IMR-90 (cell line): ENCODE measurements around the gene EML5. TPM values are rescaled to one million over a fixed set of nuclear protein-coding genes. Genes with fewer than 3 reads are reported as not detected.
A peak's percentile ranks its signal among the peaks of the same experiment; 100 is the strongest.

ENCODE experiments used
- ATAC-seq: fragments of 200-7000 bp; cut with Tn5 transposase; 2 replicates; pipeline ENCODE4 v1.9.1; 2020; ENCODE audit warnings: low read depth, mild to moderate bottlenecking, moderate library complexity
- BruUV-seq: library from RNA; stranded (reverse); fragments of 400-500 nt; replicated peaks from 2 replicates; lab custom pipeline; 2021; lab: Mats Ljungman, UMichigan
- CTCF ChIA-PET: fragments of 300-600 bp; formaldehyde crosslinking; extraction: SDS; loops from one replicate; lab custom pipeline; 2021; ENCODE audit warnings: antibody characterized with exemption; lab: Yijun Ruan, JAX
- POLR2A ChIA-PET: fragments of 300-600 bp; sonication (Branson Sonifier 250); formaldehyde crosslinking; loops from one replicate; lab custom pipeline; 2022; ENCODE audit warnings: antibody characterized with exemption; ENCODE audit not compliant: unreplicated experiment; lab: Charles Lee
- DNase-seq: peaks from one replicate; pipeline ENCODE4 v3.0.0; 2013
- H2AFZ ChIP-seq: replicated peaks from 2 replicates; pipeline ENCODE3; 2013; ENCODE audit warnings: low read length, mild to moderate bottlenecking; ENCODE audit not compliant: poor library complexity
- H2AK5ac ChIP-seq: 2 replicates; pipeline ENCODE4 v1.6.1; 2013; ENCODE audit warnings: low read depth, low read length, inconsistent platforms
- H2AK9ac ChIP-seq: replicated peaks from 2 replicates; pipeline ENCODE3; 2013; ENCODE audit warnings: mild to moderate bottlenecking, low read depth, low read length, moderate library complexity; ENCODE audit not compliant: poor library complexity
- H2BK120ac ChIP-seq: 2 replicates; pipeline ENCODE4 v1.6.1; 2013; ENCODE audit warnings: low read depth, low read length, inconsistent platforms
- H2BK15ac ChIP-seq: 3 replicates; pipeline ENCODE4 v1.6.1; 2013; ENCODE audit warnings: low read depth, low read length, inconsistent platforms
- H2BK20ac ChIP-seq: 2 replicates; pipeline ENCODE4 v1.6.1; 2013; ENCODE audit warnings: low read depth, mild to moderate bottlenecking, inconsistent platforms, low read length, moderate library complexity
- H2BK5ac ChIP-seq: 2 replicates; pipeline ENCODE4 v1.6.1; 2013; ENCODE audit warnings: mild to moderate bottlenecking, low read depth, low read length, inconsistent platforms; ENCODE audit not compliant: poor library complexity, severe bottlenecking
- H3K14ac ChIP-seq: replicated peaks from 2 replicates; pipeline ENCODE4 v1.6.1; 2013; ENCODE audit warnings: low read depth, low read length, inconsistent platforms
- H3K18ac ChIP-seq: 2 replicates; pipeline ENCODE4 v1.6.1; 2013; ENCODE audit warnings: low read depth, low read length, control low read depth
- H3K23ac ChIP-seq: 2 replicates; pipeline ENCODE4 v1.6.1; 2013; ENCODE audit warnings: low read depth, low read length, inconsistent platforms
- H3K27ac ChIP-seq: 2 replicates; pipeline ENCODE4 v1.5.1; 2013; ENCODE audit warnings: mild to moderate bottlenecking, control low read depth, low read length; ENCODE audit not compliant: insufficient read depth
- H3K27me3 ChIP-seq: 2 replicates; pipeline ENCODE4 v1.6.1; 2013; ENCODE audit warnings: low read length; ENCODE audit not compliant: control insufficient read depth, insufficient read depth
- H3K36me3 ChIP-seq: 2 replicates; pipeline ENCODE4 v1.6.1; 2013; ENCODE audit warnings: low read length, mixed read lengths; ENCODE audit not compliant: control insufficient read depth, insufficient read depth
- H3K4ac ChIP-seq: 2 replicates; pipeline ENCODE4 v1.6.1; 2013; ENCODE audit warnings: low read depth, low read length, inconsistent platforms
- H3K4me1 ChIP-seq: 2 replicates; pipeline ENCODE4 v1.6.1; 2013; ENCODE audit warnings: low read length, mixed read lengths; ENCODE audit not compliant: control insufficient read depth, insufficient read depth
- H3K4me2 ChIP-seq: 2 replicates; pipeline ENCODE4 v1.6.1; 2013; ENCODE audit warnings: low read depth, mild to moderate bottlenecking, control low read depth, low read length, moderate library complexity
- H3K4me3 ChIP-seq: 2 replicates; pipeline ENCODE4 v1.5.1; 2013; ENCODE audit warnings: low read depth, mild to moderate bottlenecking, control low read depth, low read length, moderate library complexity; ENCODE audit not compliant: insufficient read depth
- H3K56ac ChIP-seq: 2 replicates; pipeline ENCODE4 v1.6.1; 2013; ENCODE audit warnings: low read length, inconsistent platforms; ENCODE audit not compliant: insufficient read depth; ENCODE audit errors: extremely low read depth
- H3K79me1 ChIP-seq, 2 experiments: 2 replicates each; pipeline ENCODE4 v1.6.1; 2013; ENCODE audit warnings: low read length in 2 of 2, inconsistent platforms in 1 of 2, low read depth in 1 of 2
- H3K9ac ChIP-seq: 2 replicates; pipeline ENCODE4 v1.6.1; 2013; ENCODE audit warnings: low read depth, low read length, control low read depth
- H3K9me1 ChIP-seq: 2 replicates; pipeline ENCODE4 v1.6.1; 2013; ENCODE audit warnings: low read length, inconsistent platforms; ENCODE audit not compliant: insufficient read depth
- H3K9me3 ChIP-seq: 2 replicates; pipeline ENCODE4 v1.6.1; 2013; ENCODE audit warnings: low read length; ENCODE audit not compliant: control insufficient read depth, insufficient read depth
- H4K20me1 ChIP-seq: 2 replicates; pipeline ENCODE4 v1.6.1; 2013; ENCODE audit warnings: low read length, inconsistent platforms; ENCODE audit not compliant: insufficient read depth
- H4K5ac ChIP-seq: 2 replicates; pipeline ENCODE4 v1.6.1; 2013; ENCODE audit warnings: mild to moderate bottlenecking, low read depth, low read length, control low read depth
- H4K8ac ChIP-seq, 2 experiments: 2 replicates each; pipeline ENCODE4 v1.6.1; 2013; ENCODE audit warnings: low read depth in 2 of 2, low read length in 2 of 2, control low read depth in 1 of 2, inconsistent platforms in 1 of 2
- H4K91ac ChIP-seq: 2 replicates; pipeline ENCODE4 v1.6.1; 2013; ENCODE audit warnings: low read depth, low read length, inconsistent platforms; ENCODE audit not compliant: insufficient read depth
- CHD1 ChIP-seq: IDR thresholded peaks from 2 replicates; pipeline ENCODE4 v1.6.1; 2012; ENCODE audit warnings: low read depth, low read length, improper control_type of control experiment
- ELK1 ChIP-seq: fragments of 150-350 bp; IDR thresholded peaks from 2 replicates; pipeline ENCODE4 v1.6.1; 2016; ENCODE audit warnings: low read depth, mild to moderate bottlenecking, low read length, moderate library complexity, borderline replicate concordance
- MAFK ChIP-seq: IDR thresholded peaks from 2 replicates; pipeline ENCODE4 v1.6.1; 2012; ENCODE audit warnings: low read depth, low read length, improper control_type of control experiment
- RAD21 ChIP-seq: IDR thresholded peaks from 2 replicates; pipeline ENCODE4 v1.6.1; 2012; ENCODE audit warnings: low read length, improper control_type of control experiment
- RFX5 ChIP-seq: IDR thresholded peaks from 2 replicates; pipeline ENCODE4 v1.8.0; 2012; ENCODE audit warnings: low read depth, mild to moderate bottlenecking, low read length, moderate library complexity
- WGBS, 2 experiments: methylation state at CpG; one replicate each; pipeline versions ENCODE4 v1.1.5 to v1.1.7; 2013; ENCODE audit warnings: missing lambda C conversion rate in 2 of 2; ENCODE audit not compliant: insufficient read length in 1 of 2; ENCODE audit errors: extremely low coverage in 2 of 2; 5-methylcytosine and 5-hydroxymethylcytosine counted together
- dilution Hi-C: fragments of 300-500 bp; cut with HindIII; formaldehyde crosslinking; loops from one replicate; pipeline ENCODE4 v1.14.3; 2018; ENCODE audit warnings: low sequenced_read_pairs; ENCODE audit not compliant: unreplicated experiment
- in situ Hi-C: fragments of 300-500 bp; cut with MboI; formaldehyde crosslinking; loops from 3 replicates; pipeline ENCODE4 v1.14.3; 2019; ENCODE audit warnings: low sequenced_read_pairs, inconsistent platforms, mixed read lengths
- intact Hi-C: fragments of 100-400 bp; cut with micrococcal nuclease; formaldehyde crosslinking; loops from 2 replicates; pipeline ENCODE4 v1.10.0; 2022
- polyA plus RNA-seq, 3 experiments: library from polyadenylated mRNA; depleted of rRNA; stranded (reverse); fragments of >200 nt; gene quantifications; 2 replicates each; pipeline ENCODE4 v1.2.3, GENCODE V29; 2012; ENCODE audit warnings: low replicate concordance in 1 of 3
- total RNA-seq: library from RNA; depleted of rRNA; stranded (reverse); fragments of >200 nt; gene quantifications from 2 replicates; pipeline ENCODE4 v1.2.3, GENCODE V29; 2012

The EML5 gene
- total and polyA plus RNA-seq, 2 of the 4 experiments (the other 2 are of a cell fraction): 8.1 to 22.2 TPM

GRCh38 chr14:88746052-88746451 is 46.7 kb downstream of the EML5 start:
- H3K4me2 ChIP-seq: peak overlapping the region; percentile 42; the same call in 1 of the 2 replicates
- H3K9me1 ChIP-seq: no peaks in the 10 kb centered on the region
- no TSS peak for BruUV-seq
- peak; percentile 59 for ATAC-seq
- H4K91ac ChIP-seq: no peak overlapping the region
- no peaks in the 10 kb centered on the region for H3K9me3 ChIP-seq
- no peak overlapping the region for H3K23ac ChIP-seq
- H3K14ac ChIP-seq: no peak overlapping the region
- WGBS, 2 experiments: no CpG with 5 or more reads among the region's 1 CpG
- H3K36me3 ChIP-seq: no peaks in the 10 kb centered on the region
- peaks cover 6 to 11% of the 10 kb centered on the region in 2 experiments; a peak in 2 of 4 replicates for H3K79me1 ChIP-seq
- H3K4me1 ChIP-seq: peaks cover 4% of the 10 kb centered on the region; the same call in 1 of the 2 replicates
- no peaks in the 10 kb centered on the region for H3K27me3 ChIP-seq
- H3K4me3 ChIP-seq: no peak overlapping the region
- H2AK5ac ChIP-seq: no peak overlapping the region
- H4K8ac ChIP-seq: no peak overlapping the region
- TF ChIP-seq CHD1 (no peak), MAFK (no peak), RAD21 (no peak), RFX5 (no peak), ELK1 (no peak)
- H2BK15ac ChIP-seq: no peak overlapping the region
- H4K5ac ChIP-seq: no peak overlapping the region
- intact Hi-C loops (loop anchor here (5.0 kb wide), 1 partner anchor 54 kb away; no protein-coding TSS in a partner anchor), dilution Hi-C loops (no loop called here), in situ Hi-C loops (no loop called here)
- H3K18ac ChIP-seq: no peak overlapping the region
- H2BK20ac ChIP-seq: no peak overlapping the region
- H3K56ac ChIP-seq: no peak overlapping the region
- peak; percentile 58 for DNase-seq
- H2BK5ac ChIP-seq: no peak overlapping the region
- POLR2A ChIA-PET: no interaction called here
- H4K20me1 ChIP-seq: no peaks in the 10 kb centered on the region
- H2AK9ac ChIP-seq: no peak overlapping the region
- no peak overlapping the region for H3K27ac ChIP-seq
- no peak overlapping the region for H2AFZ ChIP-seq
- no peak overlapping the region for H3K9ac ChIP-seq
- H3K4ac ChIP-seq: no peak overlapping the region
- CTCF ChIA-PET: no interaction called here
- no peak overlapping the region for H2BK120ac ChIP-seq
